GM23338 (cell line): Measurements from ENCODE around the gene CTU1. TPM values are rescaled to one million over a fixed set of nuclear protein-coding genes. Genes with fewer than 3 reads are reported as not detected.

ENCODE experiments used
- ATAC-seq: fragments of 200-7000 bp; cut with Tn5 transposase; 3 replicates; pipeline ENCODE4 v1.9.1; 2020
- DNase-seq: peaks from one replicate; pipeline ENCODE4 v3.0.0-alpha.2; 2015; ENCODE audit warnings: low spot score
- H2AFZ ChIP-seq: fragments of 200-600 bp; sonication (generic); 2 replicates; pipeline ENCODE4 v1.8.0; 2016; ENCODE audit warnings: antibody characterized with exemption, mild to moderate bottlenecking, moderate library complexity
- H3F3A ChIP-seq: fragments of 200-600 bp; sonication (generic); replicated peaks from 2 replicates; pipeline ENCODE4 v1.8.0; 2017; ENCODE audit warnings: antibody characterized with exemption, mixed run types, low read depth
- H3K27ac ChIP-seq: fragments of 200-600 bp; sonication (generic); 2 replicates; pipeline ENCODE4 v1.6.1; 2016; ENCODE audit warnings: low read depth
- H3K27me3 ChIP-seq: fragments of 200-600 bp; sonication (generic); 2 replicates; pipeline ENCODE4 v1.8.0; 2016; ENCODE audit warnings: mild to moderate bottlenecking, mixed run types, moderate library complexity; ENCODE audit not compliant: insufficient read depth
- H3K36me3 ChIP-seq: fragments of 200-600 bp; sonication (generic); 2 replicates; pipeline ENCODE4 v1.8.0; 2016; ENCODE audit warnings: mild to moderate bottlenecking; ENCODE audit not compliant: insufficient read depth
- H3K4me1 ChIP-seq: fragments of 200-600 bp; sonication (generic); 2 replicates; pipeline ENCODE4 v1.8.0; 2016; ENCODE audit warnings: mild to moderate bottlenecking, moderate library complexity; ENCODE audit not compliant: insufficient read depth
- H3K4me2 ChIP-seq: fragments of 200-600 bp; sonication (generic); 2 replicates; pipeline ENCODE4 v1.7.1; 2017; ENCODE audit warnings: mixed run types
- H3K4me3 ChIP-seq: fragments of 200-600 bp; sonication (generic); 2 replicates; pipeline ENCODE4 v1.6.1; 2016; ENCODE audit warnings: mixed run types
- H3K79me2 ChIP-seq: fragments of 200-600 bp; sonication (generic); replicated peaks from 2 replicates; pipeline ENCODE4 v1.8.0; 2017; ENCODE audit warnings: mild to moderate bottlenecking; ENCODE audit not compliant: insufficient read depth
- H3K9me2 ChIP-seq: fragments of 200-600 bp; sonication (generic); 2 replicates; pipeline ENCODE4 v1.8.0; 2017; ENCODE audit not compliant: insufficient read depth
- H4K20me1 ChIP-seq: fragments of 200-600 bp; sonication (generic); replicated peaks from 2 replicates; pipeline ENCODE4 v1.8.0; 2017; ENCODE audit warnings: mild to moderate bottlenecking; ENCODE audit not compliant: insufficient read depth
- H3K27ac Mint-ChIP-seq: 2 replicates; pipeline ENCODE4 v1.8.0; 2020; ENCODE audit warnings: inconsistent platforms, mild to moderate bottlenecking, moderate library complexity, mixed read lengths
- H3K27me3 Mint-ChIP-seq: 3 replicates; pipeline ENCODE4 v1.8.0; 2022; ENCODE audit warnings: low read depth, mild to moderate bottlenecking, moderate library complexity, mixed read lengths, inconsistent platforms; ENCODE audit not compliant: insufficient read depth, poor library complexity
- H3K36me3 Mint-ChIP-seq: 3 replicates; pipeline ENCODE4 v1.8.0; 2021; ENCODE audit warnings: low read depth, mild to moderate bottlenecking, inconsistent platforms, moderate library complexity, mixed read lengths
- H3K4me1 Mint-ChIP-seq: 3 replicates; pipeline ENCODE4 v1.8.0; 2020; ENCODE audit warnings: mild to moderate bottlenecking, inconsistent platforms, mixed read lengths
- H3K4me3 Mint-ChIP-seq: 3 replicates; pipeline ENCODE4 v1.8.0; 2021; ENCODE audit warnings: moderate library complexity, mild to moderate bottlenecking, inconsistent platforms, mixed read lengths
- H3K9me3 Mint-ChIP-seq: 3 replicates; pipeline ENCODE4 v1.8.0; 2020; ENCODE audit warnings: moderate library complexity, mild to moderate bottlenecking, inconsistent platforms, mixed read lengths
- CREB1 ChIP-seq: fragments of 250-450 bp; sonication (Bioruptor Pico); IDR thresholded peaks from 2 replicates; pipeline ENCODE4 v1.5.0; 2020; ENCODE audit warnings: low read depth, mild to moderate bottlenecking, moderate library complexity
- CTCF ChIP-seq, 2 experiments: fragments of 200-600 bp in 1 of 2; sonication (generic) in 1 of 2; conservative IDR thresholded peaks; 2 replicates each; pipeline versions ENCODE4 v1.5.1 to v1.6.1; 2016 to 2017; ENCODE audit warnings: antibody characterized with exemption in 2 of 2, low read depth in 2 of 2, mild to moderate bottlenecking in 2 of 2, moderate library complexity in 1 of 2
- ETS1 ChIP-seq: IDR thresholded peaks from 2 replicates; pipeline ENCODE4 v1.6.1; 2016; ENCODE audit warnings: antibody characterized with exemption
- EZH2 ChIP-seq: fragments of 200-600 bp; sonication (generic); IDR thresholded peaks from one replicate; pipeline ENCODE4 v1.8.0; 2017; ENCODE audit warnings: antibody characterized with exemption, mild to moderate bottlenecking, low read depth; ENCODE audit not compliant: unreplicated experiment
- EZH2phosphoT487 ChIP-seq: fragments of 200-600 bp; sonication (generic); IDR thresholded peaks from one replicate; pipeline ENCODE4 v1.8.1; 2018; ENCODE audit warnings: antibody characterized with exemption; ENCODE audit not compliant: unreplicated experiment
- JUNB ChIP-seq: IDR thresholded peaks from one replicate; pipeline ENCODE4 v1.6.1; 2016; ENCODE audit warnings: antibody characterized with exemption; ENCODE audit not compliant: unreplicated experiment
- NANOG ChIP-seq: IDR thresholded peaks from 2 replicates; pipeline ENCODE4 v1.6.1; 2016; ENCODE audit warnings: antibody characterized with exemption, borderline replicate concordance
- POLR2AphosphoS5 ChIP-seq: IDR thresholded peaks from 2 replicates; pipeline ENCODE4 v1.6.1; 2016; ENCODE audit warnings: antibody characterized with exemption, low read depth
- REST ChIP-seq: IDR thresholded peaks from one replicate; pipeline ENCODE4 v1.6.1; 2018; ENCODE audit warnings: antibody characterized with exemption; ENCODE audit not compliant: unreplicated experiment
- STAT1 ChIP-seq: IDR thresholded peaks from one replicate; pipeline ENCODE4 v1.6.1; 2016; ENCODE audit warnings: antibody characterized with exemption; ENCODE audit not compliant: unreplicated experiment
- ZNF331 ChIP-seq: fragments of 250-450 bp; sonication (Bioruptor Pico); IDR thresholded peaks from 2 replicates; pipeline ENCODE4 v1.5.0; 2020; ENCODE audit warnings: low read depth, mild to moderate bottlenecking, moderate library complexity
- polyA plus RNA-seq: library from polyadenylated mRNA; unstranded; fragments of >200 nt; fragmentation: Nextera tagmentation; extraction: Ambion mirVana; gene quantifications from 2 replicates; pipeline ENCODE4 v1.2.1, GENCODE V29; 2016
- total RNA-seq: library from RNA; depleted of rRNA; stranded (reverse); fragments of >200 nt; shearing (Covaris generic); gene quantifications from 2 replicates; pipeline ENCODE4 v1.2.3, GENCODE V29; 2014

The CTU1 gene
- total and polyA plus RNA-seq, 2 experiments from 2014 or later: 3.7 to 18.8 TPM

GRCh38 chr19:51141181-51141580, 33.0 kb upstream of the CTU1 start (continued):
- TF ChIP-seq EZH2phosphoT487: no peak
- TF ChIP-seq EZH2: no peak
- TF ChIP-seq JUNB: no peak
- TF ChIP-seq STAT1: no peak
- no peak for TF ChIP-seq REST
- TF ChIP-seq CTCF (conservative IDR thresholded peaks at IDR 0.05; ENCODE audit: low read depth in 2 of 2): no peak
- TF ChIP-seq ETS1: no peak
- no peak for TF ChIP-seq NANOG
- TF ChIP-seq CREB1: no peak
- TF ChIP-seq POLR2AphosphoS5: no peak

GRCh38 chr19:51140441-51140840, 32.2 kb upstream of the CTU1 start:
- H3K4me3 Mint-ChIP-seq: peak overlapping the region; percentile 55
- H3K4me1 ChIP-seq: peaks cover 14% of the 10 kb centered on the region
- no peak overlapping the region; the same call in 1 of the 2 replicates for H3K27ac Mint-ChIP-seq
- H3F3A ChIP-seq: no peaks in the 10 kb centered on the region
- peaks cover 31% of the 10 kb centered on the region for H3K4me1 Mint-ChIP-seq
- H2AFZ ChIP-seq: peak overlapping the region; percentile 89
- H3K27me3 ChIP-seq: no peaks in the 10 kb centered on the region
- peak; percentile 47 for DNase-seq
- peaks cover 3% of the 10 kb centered on the region; the same call in 2 of the 3 replicates for H3K9me3 Mint-ChIP-seq
- no peaks in the 10 kb centered on the region for H3K36me3 Mint-ChIP-seq
- peaks cover 27% of the 10 kb centered on the region for H3K27me3 Mint-ChIP-seq
- no peaks in the 10 kb centered on the region for H3K9me2 ChIP-seq
- TF ChIP-seq EZH2 (no peak), ZNF331 (CRISPR knock-in tag) (no peak), ETS1 (no peak), REST (no peak), POLR2AphosphoS5 (no peak), EZH2phosphoT487 (no peak), CREB1 (no peak), STAT1 (no peak)
- no peak overlapping the region for H3K27ac ChIP-seq
- no peaks in the 10 kb centered on the region for H3K36me3 ChIP-seq
- peak overlapping the region; percentile 34 for H3K4me3 ChIP-seq
- H3K79me2 ChIP-seq: no peaks in the 10 kb centered on the region
- H4K20me1 ChIP-seq: no peaks in the 10 kb centered on the region
- H3K4me2 ChIP-seq: peak overlapping the region; percentile 60
- ATAC-seq: peak; percentile 89
